IPS DF 6.9 (cell line): ENCODE results near the gene TMPRSS4.

ENCODE experiments used
- DNase-seq: peaks from one replicate; pipeline ENCODE4 v3.0.0-alpha.2; 2013; ENCODE audit warnings: low read depth, low spot score
- H3K27ac ChIP-seq: one replicate; pipeline ENCODE4 v1.5.1; 2013; ENCODE audit warnings: low read length, control low read depth
- H3K27me3 ChIP-seq: 2 replicates; pipeline ENCODE4 v1.6.1; 2013; ENCODE audit warnings: mild to moderate bottlenecking, low read length; ENCODE audit not compliant: control insufficient read depth, insufficient read depth
- H3K36me3 ChIP-seq: 2 replicates; pipeline ENCODE4 v1.6.1; 2013; ENCODE audit warnings: low read length; ENCODE audit not compliant: control insufficient read depth, insufficient read depth
- H3K4me1 ChIP-seq: 2 replicates; pipeline ENCODE4 v1.6.1; 2013; ENCODE audit warnings: low read length; ENCODE audit not compliant: control insufficient read depth, insufficient read depth
- H3K4me3 ChIP-seq: 2 replicates; pipeline ENCODE4 v1.5.1; 2013; ENCODE audit warnings: mild to moderate bottlenecking, low read length
- H3K9me3 ChIP-seq: 2 replicates; pipeline ENCODE4 v1.6.1; 2013; ENCODE audit warnings: low read length, inconsistent platforms; ENCODE audit not compliant: control insufficient read depth, insufficient read depth
- WGBS: extraction: QIAGEN DNeasy Blood & Tissue Kit; methylation state at CpG from one replicate; pipeline ENCODE4 v1.1.7; 2013; ENCODE audit warnings: mixed read lengths, missing lambda C conversion rate; ENCODE audit not compliant: insufficient read length, insufficient coverage; 5-methylcytosine and 5-hydroxymethylcytosine counted together

The TMPRSS4 gene

GRCh38 chr11:118146554-118146953 lies 69.7 kb downstream of the TMPRSS4 start:
- peaks cover 16% of the 10 kb centered on the region; the same call in 1 of the 2 replicates for H3K27me3 ChIP-seq
- H3K27ac ChIP-seq = no peak overlapping the region
- no peaks in the 10 kb centered on the region for H3K9me3 ChIP-seq
- no peaks in the 10 kb centered on the region for H3K36me3 ChIP-seq
- H3K4me3 ChIP-seq = no peak overlapping the region
- WGBS = no CpG with 5 or more reads among the region's 6 CpGs
- DNase-seq = no peak
- peaks cover 1% of the 10 kb centered on the region; the same call in 1 of the 2 replicates for H3K4me1 ChIP-seq

- no peaks in the 10 kb centered on the region for H3K9me3 ChIP-seq
- H3K36me3 ChIP-seq = no peaks in the 10 kb centered on the region
- no CpG with 5 or more reads among the region's 3 CpGs for WGBS
- no peak for DNase-seq
- no peak overlapping the region for H3K27ac ChIP-seq
- H3K4me3 ChIP-seq = no peak overlapping the region
- peaks cover 22% of the 10 kb centered on the region; the same call in 1 of the 2 replicates for H3K27me3 ChIP-seq
- peaks cover 1% of the 10 kb centered on the region; the same call in 1 of the 2 replicates for H3K4me1 ChIP-seq
Observed at GRCh38 chr11:118147502-118147901, 70.6 kb downstream of the TMPRSS4 start.

GRCh38 chr11:118148240-118148639 lies 71.4 kb downstream of the TMPRSS4 start:
- no peak overlapping the region for H3K27ac ChIP-seq
- no CpG with 5 or more reads among the region's 8 CpGs for WGBS
- no peaks in the 10 kb centered on the region for H3K9me3 ChIP-seq
- no peak for DNase-seq
- H3K27me3 ChIP-seq = peaks cover 22% of the 10 kb centered on the region; the same call in 1 of the 2 replicates
- H3K4me3 ChIP-seq = no peak overlapping the region
- peaks cover 1% of the 10 kb centered on the region; the same call in 1 of the 2 replicates for H3K4me1 ChIP-seq
- no peaks in the 10 kb centered on the region for H3K36me3 ChIP-seq

GRCh38 chr11:118148856-118149255 lies 72.0 kb downstream of the TMPRSS4 start:
- Histone ChIP-seq H3K9me3 (no peaks in the 10 kb centered on the region), H3K4me1 (peaks cover 4% of the 10 kb centered on the region; the same call in 1 of the 2 replicates), H3K36me3 (no peaks in the 10 kb centered on the region), H3K27me3 (peaks cover 26% of the 10 kb centered on the region), H3K27ac (no peak overlapping the region), H3K4me3 (no peak overlapping the region)
- WGBS = no CpG with 5 or more reads among the region's 2 CpGs
- no peak for DNase-seq

- no peaks in the 10 kb centered on the region for H3K36me3 ChIP-seq
- H3K9me3 ChIP-seq = no peaks in the 10 kb centered on the region
- WGBS = no CpG with 5 or more reads among the region's 1 CpG
- peaks cover 4% of the 10 kb centered on the region; the same call in 1 of the 2 replicates for H3K4me1 ChIP-seq
- H3K27me3 ChIP-seq = peaks cover 32% of the 10 kb centered on the region
- DNase-seq = no peak
- H3K4me3 ChIP-seq = no peak overlapping the region
- no peak overlapping the region for H3K27ac ChIP-seq
Observed at GRCh38 chr11:118149493-118149892, 72.6 kb downstream of the TMPRSS4 start.

- no peak for DNase-seq
- H3K9me3 ChIP-seq = no peaks in the 10 kb centered on the region
- whole genome bisulfite sequencing = no CpG with 5 or more reads among the region's 5 CpGs
- H3K36me3 ChIP-seq = no peaks in the 10 kb centered on the region
- H3K27me3 ChIP-seq = peaks cover 49% of the 10 kb centered on the region
- H3K4me1 ChIP-seq = peaks cover 12% of the 10 kb centered on the region
- no peak overlapping the region for H3K27ac ChIP-seq
- no peak overlapping the region for H3K4me3 ChIP-seq
Observed at GRCh38 chr11:118151431-118151830, 74.6 kb downstream of the TMPRSS4 start.

GRCh38 chr11:118152020-118152551 lies 75.2 kb downstream of the TMPRSS4 start:
- no CpG with 5 or more reads among the region's 16 CpGs for WGBS
- DNase-seq = no peak
- H3K4me1 ChIP-seq = peaks cover 14% of the 10 kb centered on the region
- H3K27me3 ChIP-seq = peaks cover 52% of the 10 kb centered on the region
- no peaks in the 10 kb centered on the region for H3K9me3 ChIP-seq
- no peaks in the 10 kb centered on the region for H3K36me3 ChIP-seq
- no peak overlapping the region for H3K27ac ChIP-seq
- H3K4me3 ChIP-seq = peak overlapping the region; percentile 72; the same call in 1 of the 2 replicates

- H3K4me1 ChIP-seq = peaks cover 18% of the 10 kb centered on the region
- no peak for DNase-seq
- WGBS = no CpG with 5 or more reads among the region's 88 CpGs
- H3K9me3 ChIP-seq = no peaks in the 10 kb centered on the region
- H3K27me3 ChIP-seq = peaks cover 56% of the 10 kb centered on the region
- H3K36me3 ChIP-seq = no peaks in the 10 kb centered on the region
- no peak within 1 kb of the TSS for H3K27ac ChIP-seq
- peak within 1 kb of the TSS; percentile 72 for H3K4me3 ChIP-seq
Observed at GRCh38 chr11:118152552-118153471, 75.9 kb downstream of the TMPRSS4 start, which contains the start of gene SCN4B. Gene SCN4B (minus strand): TSS chr11:118152823. CDS start chr11:118152673, 150 bp downstream.

- H3K27me3 ChIP-seq = peaks cover 62% of the 10 kb centered on the region
- WGBS = no CpG with 5 or more reads among the region's 16 CpGs
- peaks cover 18% of the 10 kb centered on the region for H3K4me1 ChIP-seq
Observed at GRCh38 chr11:118153516-118153915, 76.6 kb downstream of the TMPRSS4 start.

GRCh38 chr11:118153976-118154375 lies 77.1 kb downstream of the TMPRSS4 start:
- H3K36me3 ChIP-seq = no peaks in the 10 kb centered on the region
- peaks cover 18% of the 10 kb centered on the region for H3K4me1 ChIP-seq
- H3K27ac ChIP-seq = no peak overlapping the region
- no peaks in the 10 kb centered on the region for H3K9me3 ChIP-seq
- H3K27me3 ChIP-seq = peaks cover 62% of the 10 kb centered on the region
- H3K4me3 ChIP-seq = no peak overlapping the region
- DNase-seq = no peak
- no CpG with 5 or more reads among the region's 11 CpGs for WGBS

More at GRCh38 chr11:118153516-118153915, 76.6 kb downstream of the TMPRSS4 start:
- Histone ChIP-seq H3K27ac (no peak overlapping the region), H3K36me3 (no peaks in the 10 kb centered on the region), H3K9me3 (no peaks in the 10 kb centered on the region), H3K4me3 (no peak overlapping the region; the same call in 1 of the 2 replicates)
- no peak for DNase-seq
